DND-41 (cell line): Measurements from ENCODE around the gene PTPN7.

Source experiments
- ATAC-seq: fragments of 200-7000 bp; cut with Tn5 transposase; 3 replicates; pipeline ENCODE4 v1.9.1; 2021; ENCODE audit warnings: low read depth; ENCODE audit not compliant: insufficient read depth
- DNase-seq: peaks from one replicate; pipeline ENCODE4 v3.0.0-alpha.2; 2020
- H2AFZ ChIP-seq: 2 replicates; pipeline ENCODE4 v1.6.0; 2012; ENCODE audit warnings: low read depth, low read length
- H3K27ac ChIP-seq: 2 replicates; pipeline ENCODE4 v1.5.1; 2012; ENCODE audit warnings: low read length, inconsistent platforms
- H3K27me3 ChIP-seq: fragments of 200-600 bp; sonication (generic); 2 replicates; pipeline ENCODE4 v1.6.0; 2012; ENCODE audit warnings: low read length, mild to moderate bottlenecking, inconsistent platforms; ENCODE audit not compliant: insufficient read depth, poor library complexity
- H3K36me3 ChIP-seq: 2 replicates; pipeline ENCODE4 v1.5.1; 2012; ENCODE audit warnings: low read length, inconsistent platforms; ENCODE audit not compliant: insufficient read depth
- H3K4me1 ChIP-seq: 2 replicates; pipeline ENCODE4 v1.5.1; 2012; ENCODE audit warnings: mild to moderate bottlenecking, low read length; ENCODE audit not compliant: insufficient read depth
- H3K4me2 ChIP-seq: 2 replicates; pipeline ENCODE4 v1.6.0; 2012; ENCODE audit warnings: mild to moderate bottlenecking, moderate library complexity, low read length, inconsistent platforms; ENCODE audit not compliant: insufficient read depth
- H3K4me3 ChIP-seq, 2 experiments: fragments of 200-600 bp in 1 of 2; shearing (Covaris generic) in 1 of 2; 2 replicates each; pipeline ENCODE4 v1.5.1; 2012 to 2016; ENCODE audit warnings: inconsistent platforms in 2 of 2, low read length in 2 of 2, mild to moderate bottlenecking in 2 of 2, low read depth in 1 of 2, moderate library complexity in 1 of 2
- H3K79me2 ChIP-seq: 2 replicates; pipeline ENCODE4 v1.6.0; 2012; ENCODE audit warnings: low read length, inconsistent platforms; ENCODE audit not compliant: insufficient read depth
- H3K9ac ChIP-seq: 2 replicates; pipeline ENCODE4 v1.6.0; 2012; ENCODE audit warnings: low read depth, mild to moderate bottlenecking, inconsistent platforms, low read length, moderate library complexity
- H3K9me3 ChIP-seq: 2 replicates; pipeline ENCODE4 v1.5.1; 2012; ENCODE audit warnings: low read length, moderate library complexity, mild to moderate bottlenecking, inconsistent platforms; ENCODE audit not compliant: insufficient read depth, severe bottlenecking
- H4K20me1 ChIP-seq: 2 replicates; pipeline ENCODE4 v1.6.0; 2012; ENCODE audit warnings: low read length; ENCODE audit not compliant: insufficient read depth
- CTCF ChIP-seq: IDR thresholded peaks from 2 replicates; pipeline ENCODE4 v1.5.1; 2012; ENCODE audit warnings: borderline replicate concordance, low read length, moderate library complexity, mild to moderate bottlenecking; ENCODE audit not compliant: poor library complexity, severe bottlenecking; ENCODE audit errors: extremely low read depth
- EZH2 ChIP-seq: IDR thresholded peaks from 3 replicates; pipeline ENCODE4 v1.6.1; 2012; ENCODE audit warnings: borderline replicate concordance, low read depth, mild to moderate bottlenecking, moderate library complexity, low read length, inconsistent platforms; ENCODE audit not compliant: severe bottlenecking

Gene PTPN7

GRCh38 chr1:202187041-202187671 is 26.8 kb upstream of the PTPN7 start:
- Histone ChIP-seq H2AFZ (no peak overlapping the region), H3K9me3 (no peaks in the 10 kb centered on the region), H3K79me2 (no peaks in the 10 kb centered on the region), H3K4me2 (no peak overlapping the region), H3K4me1 (0 out of 2 replicates have a peak, but pooled peaks cover 2% of the 10 kb centered on the region), H3K27me3 (no peaks in the 10 kb centered on the region), H3K36me3 (no peaks in the 10 kb centered on the region), H4K20me1 (peaks cover 3% of the 10 kb centered on the region; the same call in 1 of the 2 replicates), H3K9ac (no peak overlapping the region), H3K27ac (no peak overlapping the region), H3K4me3 (no peak overlapping the region)
- DNase-seq = no peak
- no peak for ATAC-seq
- TF ChIP-seq EZH2 (no peak), CTCF (no peak)

GRCh38 chr1:202186327-202186726 is 25.9 kb upstream of the PTPN7 start:
- TF ChIP-seq EZH2 (no peak), CTCF (no peak)
- no peak overlapping the region for H3K9ac ChIP-seq
- ATAC-seq (no peak), DNase-seq (no peak)
- H3K4me3 ChIP-seq = no peak overlapping the region
- H2AFZ ChIP-seq = no peak overlapping the region
- no peaks in the 10 kb centered on the region for H3K79me2 ChIP-seq
- H3K4me1 ChIP-seq = 0 out of 2 replicates have a peak, but pooled peaks cover 2% of the 10 kb centered on the region
- no peak overlapping the region for H3K27ac ChIP-seq
- H3K36me3 ChIP-seq = no peaks in the 10 kb centered on the region
- H4K20me1 ChIP-seq = peaks cover 3% of the 10 kb centered on the region; the same call in 1 of the 2 replicates
- H3K27me3 ChIP-seq = no peaks in the 10 kb centered on the region
- H3K4me2 ChIP-seq = no peak overlapping the region
- no peaks in the 10 kb centered on the region for H3K9me3 ChIP-seq

DNA sequence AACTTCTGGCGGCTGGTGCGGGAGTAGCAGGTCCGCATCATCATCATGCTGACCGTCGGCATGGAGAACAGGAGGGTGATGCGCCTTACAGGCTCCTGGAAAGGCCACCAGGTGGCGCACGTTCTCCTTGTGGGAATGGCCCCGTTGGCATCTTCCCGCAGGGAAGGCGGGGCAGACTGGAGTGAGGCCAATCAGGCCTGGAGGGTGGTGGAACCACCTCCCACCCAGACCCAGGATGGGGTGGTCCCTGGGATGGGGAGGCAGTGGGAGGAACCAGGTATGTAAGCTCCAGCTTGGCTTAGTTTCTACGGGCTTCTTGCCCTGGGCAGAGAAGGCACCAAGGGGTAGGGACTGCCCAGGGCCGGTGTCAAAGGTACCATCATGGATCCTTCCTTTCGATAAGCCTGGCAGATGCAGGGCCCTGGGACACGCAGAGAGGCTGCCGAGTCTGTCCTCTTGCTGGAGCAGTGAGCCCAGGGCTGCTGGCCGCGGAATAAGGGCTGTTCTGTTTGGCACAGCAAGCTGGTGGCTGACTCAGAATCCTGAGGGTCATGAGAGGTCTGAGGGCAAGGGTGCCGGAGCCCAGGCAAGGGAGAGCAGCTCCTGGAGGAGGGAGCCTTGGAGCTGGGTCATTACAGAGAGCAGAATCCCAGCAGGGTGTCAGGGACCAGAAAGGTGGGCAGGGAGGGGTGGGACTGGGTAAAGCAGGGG is 24.5 kb upstream of the PTPN7 start:
- DNase-seq (peak; percentile 77), ATAC-seq (peak; percentile 67)
- Histone ChIP-seq H3K36me3 (no peaks in the 10 kb centered on the region), H3K27ac (no peak overlapping the region), H3K9ac (no peak overlapping the region), H2AFZ (no peak overlapping the region), H3K4me2 (no peak overlapping the region), H3K27me3 (no peaks in the 10 kb centered on the region), H3K9me3 (no peaks in the 10 kb centered on the region), H3K4me3 (no peak overlapping the region), H3K4me1 (0 out of 2 replicates have a peak, but pooled peaks cover 2% of the 10 kb centered on the region), H3K79me2 (no peaks in the 10 kb centered on the region), H4K20me1 (peaks cover 3% of the 10 kb centered on the region; the same call in 1 of the 2 replicates)
- TF ChIP-seq EZH2 (no peak), CTCF (peak; percentile 77)
